Stimulated activated memory B cell treated with anti-CD40 and anti-IgM and Interleukin-4, amounts not matched to agents 10 μg/mL and 1 μg/mL and 100 μg/mL, for 72 hours (primary cell): ENCODE measurements around the gene SF3A1.
A peak's percentile ranks its signal among the peaks of the same experiment; 100 is the strongest.
"Not testable (repeated sequence)": the region's sequence is repeated elsewhere in the genome, so short reads cannot be mapped to it uniquely, and the experiment has no call there.

Experiments used
- ATAC-seq: fragments of 150-1000 bp; cut with Tn5 transposase; 2 replicates; pipeline ENCODE4 v1.10.0; 2021
- H3K27ac Mint-ChIP-seq: one replicate; pipeline ENCODE4 v1.8.0; 2022; ENCODE audit warnings: mild to moderate bottlenecking, mixed read lengths
- H3K27me3 Mint-ChIP-seq: one replicate; pipeline ENCODE4 v1.8.0; 2022; ENCODE audit warnings: mixed read lengths
- H3K36me3 Mint-ChIP-seq: one replicate; pipeline ENCODE4 v1.8.0; 2022; ENCODE audit warnings: mixed read lengths
- H3K4me1 Mint-ChIP-seq: one replicate; pipeline ENCODE4 v1.8.0; 2022; ENCODE audit warnings: mixed read lengths
- H3K4me3 Mint-ChIP-seq: one replicate; pipeline ENCODE4 v1.8.0; 2022; ENCODE audit warnings: mild to moderate bottlenecking, moderate library complexity, mixed read lengths
- H3K9me3 Mint-ChIP-seq: one replicate; pipeline ENCODE4 v1.8.0; 2022; ENCODE audit warnings: mixed read lengths

SF3A1 gene

DNA sequence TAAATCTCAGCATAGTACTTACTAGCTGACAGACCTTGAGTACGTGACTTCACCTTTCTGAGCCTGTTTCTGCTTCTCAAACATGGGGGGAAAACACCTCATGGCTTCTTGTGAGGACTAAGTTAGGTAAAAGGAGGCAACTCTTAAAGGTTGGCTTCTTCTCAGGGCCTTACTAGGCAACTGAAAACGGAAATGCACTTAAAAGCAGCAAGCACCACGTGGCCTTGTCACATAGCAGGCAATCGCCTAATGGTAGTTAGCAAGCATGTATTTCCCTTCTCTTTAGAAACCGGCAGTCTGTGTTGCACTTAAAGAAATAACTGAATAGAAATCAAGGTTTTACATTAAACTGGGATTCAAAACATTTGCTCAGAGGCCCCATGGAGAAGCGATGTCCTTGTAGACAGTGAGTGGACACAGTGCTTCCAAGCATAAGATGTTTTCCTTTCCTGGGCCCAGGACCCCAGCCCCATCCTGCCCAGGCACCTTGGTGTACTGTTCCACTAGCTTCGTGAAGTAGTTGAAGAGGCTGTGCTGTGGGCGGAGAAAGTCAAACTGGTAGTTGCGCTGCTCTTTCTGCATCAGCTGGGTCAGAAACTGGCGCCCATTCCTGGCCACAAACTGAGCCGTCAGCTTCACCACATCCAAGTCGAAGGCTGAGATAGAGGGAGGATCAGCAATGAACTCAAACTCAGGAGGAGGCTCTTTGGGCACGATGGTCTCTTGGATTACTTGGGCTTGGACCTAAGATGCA lies 12.1 kb downstream of the SF3A1 start:
- H3K4me3 Mint-ChIP-seq = no peak overlapping the region

DNA sequence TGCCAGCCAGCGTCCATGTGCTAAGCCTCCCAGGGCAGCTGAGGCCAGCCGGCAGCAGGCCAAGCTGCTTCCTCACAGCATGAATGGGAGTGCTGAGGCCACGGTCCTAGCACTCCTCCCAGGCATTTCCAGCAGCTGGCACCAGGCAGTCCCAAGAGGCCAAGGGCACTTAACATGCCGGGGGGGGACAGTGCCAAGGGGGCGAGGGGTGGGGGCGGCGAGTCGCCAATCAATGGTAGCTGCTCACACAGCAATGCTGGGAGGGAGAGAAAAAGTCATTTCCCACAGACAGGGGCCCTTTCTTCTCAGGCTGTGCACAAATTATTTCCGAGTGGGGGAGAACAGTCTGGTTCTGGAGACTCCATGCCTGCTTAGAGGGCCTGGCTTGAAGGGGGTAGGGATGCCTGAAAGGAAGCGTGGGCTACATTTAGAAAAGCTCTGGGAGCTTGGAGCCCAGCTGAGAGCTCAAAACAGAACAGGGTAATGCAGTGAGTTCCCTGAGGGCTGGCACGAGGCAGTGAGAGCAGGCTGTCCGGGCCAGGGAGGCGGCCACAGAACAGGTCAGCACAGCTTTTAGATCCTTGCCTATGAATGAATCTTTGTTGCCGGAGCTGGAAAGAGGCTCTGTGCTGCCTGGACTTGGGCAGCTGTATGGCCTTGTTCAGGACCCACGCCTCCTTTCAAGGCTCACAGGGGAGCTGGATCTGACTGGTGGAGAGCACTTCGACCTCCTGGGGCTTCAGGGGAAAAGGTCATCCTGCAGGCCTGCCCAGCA lies 15.6 kb downstream of the SF3A1 start:
- Mint-ChIP-seq H3K4me3 (no peak overlapping the region), H3K4me1 (no peaks in the 10 kb centered on the region), H3K27me3 (no peaks in the 10 kb centered on the region), H3K27ac (no peak overlapping the region), H3K9me3 (no peaks in the 10 kb centered on the region), H3K36me3 (peaks cover 75% of the 10 kb centered on the region)
- no peak for ATAC-seq

More for the DNA sequence above, 12.1 kb downstream of the SF3A1 start:
- ATAC-seq = no peak
- Mint-ChIP-seq H3K27ac (no peak overlapping the region), H3K36me3 (peaks cover 58% of the 10 kb centered on the region), H3K4me1 (peaks cover 25% of the 10 kb centered on the region), H3K27me3 (no peaks in the 10 kb centered on the region), H3K9me3 (no peaks in the 10 kb centered on the region)

DNA sequence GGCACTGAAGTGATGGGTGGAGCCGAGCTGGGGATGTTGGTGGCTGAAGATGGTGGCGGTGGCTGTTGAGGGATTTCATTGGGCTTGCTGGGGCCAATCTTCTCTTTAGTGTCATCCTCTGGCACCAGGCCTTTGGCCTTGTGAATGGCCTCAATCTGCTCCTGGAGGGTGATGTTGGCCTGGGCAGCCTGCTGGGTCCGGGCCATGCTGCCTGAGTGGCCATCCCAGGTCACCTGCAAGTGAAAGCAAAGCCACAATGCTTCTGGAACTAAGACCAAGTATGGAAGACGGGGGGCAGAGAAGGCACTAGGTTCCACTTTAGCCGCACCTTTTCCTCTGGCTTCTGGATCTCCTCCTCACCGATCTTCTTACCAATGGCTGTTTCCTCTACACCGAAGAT lies 17.9 kb downstream of the SF3A1 start:
- Mint-ChIP-seq H3K4me1 (peaks cover 8% of the 10 kb centered on the region), H3K27me3 (no peaks in the 10 kb centered on the region), H3K4me3 (no peak overlapping the region), H3K9me3 (no peaks in the 10 kb centered on the region), H3K27ac (no peak overlapping the region), H3K36me3 (peaks cover 89% of the 10 kb centered on the region)
- ATAC-seq = no peak

DNA sequence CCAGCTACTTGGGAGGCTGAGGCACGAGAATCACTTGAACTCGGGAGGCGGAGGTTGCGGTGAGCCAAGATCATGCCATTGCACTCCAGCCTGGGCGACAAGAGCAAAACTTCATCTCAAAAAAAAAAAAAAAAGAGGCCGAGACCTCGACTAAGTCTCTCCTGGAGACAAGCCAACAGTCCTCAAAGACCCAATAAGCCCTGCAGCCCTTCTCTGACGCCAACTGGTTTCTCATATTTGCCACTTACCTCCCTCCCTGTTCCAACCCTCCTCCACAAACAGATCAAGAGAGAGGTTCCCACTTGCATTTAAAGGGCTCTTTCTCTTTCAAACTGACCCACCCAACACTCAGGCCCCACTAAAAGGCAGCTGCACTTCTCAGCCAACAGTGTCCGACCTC lies 18.4 kb downstream of the SF3A1 start:
- ATAC-seq, H3K4me3 Mint-ChIP-seq, H3K4me1 Mint-ChIP-seq, H3K27ac Mint-ChIP-seq, H3K9me3 Mint-ChIP-seq, H3K27me3 Mint-ChIP-seq: not testable (repeated sequence)
- peaks cover 88% of the 10 kb centered on the region for H3K36me3 Mint-ChIP-seq

DNA sequence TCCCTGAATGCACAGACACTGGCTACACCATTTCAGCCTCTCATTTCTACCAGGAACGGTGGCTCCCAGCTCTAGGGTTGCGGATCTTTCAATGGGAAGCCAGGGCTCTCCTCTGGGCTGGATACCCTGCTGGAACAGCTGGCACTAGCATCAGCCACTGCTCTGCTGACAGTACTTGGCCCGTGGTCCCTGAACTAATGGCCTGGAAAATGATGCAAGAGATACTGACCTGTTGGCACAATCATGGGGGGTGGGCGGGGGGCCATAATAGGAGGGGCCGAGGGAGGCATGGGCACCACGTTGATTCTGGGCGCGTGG lies 19.3 kb downstream of the SF3A1 start:
- Mint-ChIP-seq H3K27ac (no peak overlapping the region), H3K36me3 (peaks cover 92% of the 10 kb centered on the region), H3K27me3 (no peaks in the 10 kb centered on the region), H3K4me1 (peaks cover 8% of the 10 kb centered on the region), H3K9me3 (no peaks in the 10 kb centered on the region), H3K4me3 (no peak overlapping the region)
- ATAC-seq = no peak

GRCh38 chr22:30336752-30337460 lies 19.8 kb downstream of the SF3A1 start:
- Mint-ChIP-seq H3K27me3 (no peaks in the 10 kb centered on the region), H3K27ac (no peak overlapping the region), H3K4me3 (no peak overlapping the region), H3K9me3 (no peaks in the 10 kb centered on the region), H3K36me3 (peaks cover 89% of the 10 kb centered on the region), H3K4me1 (peaks cover 8% of the 10 kb centered on the region)
- no peak for ATAC-seq

GRCh38 chr22:30335236-30335635 lies 21.5 kb downstream of the SF3A1 start:
- no peak overlapping the region for H3K4me3 Mint-ChIP-seq

DNA sequence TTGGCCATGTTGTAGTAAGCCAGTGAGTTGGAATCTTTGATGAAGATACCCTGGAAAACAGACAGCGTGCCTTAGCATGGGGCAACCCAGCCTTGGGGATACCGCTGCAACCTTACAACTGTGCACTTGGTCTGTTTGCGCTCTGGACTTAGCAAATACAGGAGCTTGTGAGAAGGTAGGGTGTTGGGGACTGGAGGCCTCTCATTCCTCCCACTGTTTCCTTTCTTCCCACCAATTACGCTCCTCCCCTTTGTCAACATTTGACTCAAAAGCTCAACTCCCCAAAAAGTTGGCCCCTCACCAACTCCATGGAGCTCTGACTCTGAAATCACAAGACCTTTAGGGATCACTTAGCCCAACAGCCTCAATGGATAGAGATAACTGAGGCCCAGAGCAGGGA lies 22.0 kb downstream of the SF3A1 start:
- no peak overlapping the region for H3K4me3 Mint-ChIP-seq
- no peaks in the 10 kb centered on the region for H3K27me3 Mint-ChIP-seq
- H3K9me3 Mint-ChIP-seq = no peaks in the 10 kb centered on the region
- peaks cover 81% of the 10 kb centered on the region for H3K36me3 Mint-ChIP-seq
- no peak overlapping the region for H3K27ac Mint-ChIP-seq
- peaks cover 8% of the 10 kb centered on the region for H3K4me1 Mint-ChIP-seq
- ATAC-seq = no peak

More at GRCh38 chr22:30335236-30335635, 21.5 kb downstream of the SF3A1 start:
- Mint-ChIP-seq H3K9me3 (no peaks in the 10 kb centered on the region), H3K27ac (no peak overlapping the region), H3K36me3 (peaks cover 81% of the 10 kb centered on the region), H3K4me1 (peaks cover 8% of the 10 kb centered on the region), H3K27me3 (no peaks in the 10 kb centered on the region)
- peak; percentile 58 for ATAC-seq

- H3K4me1 Mint-ChIP-seq = peaks cover 8% of the 10 kb centered on the region
- H3K27me3 Mint-ChIP-seq = no peaks in the 10 kb centered on the region
- H3K36me3 Mint-ChIP-seq = peaks cover 72% of the 10 kb centered on the region
- no peak for ATAC-seq
- H3K4me3 Mint-ChIP-seq = no peak overlapping the region
- H3K9me3 Mint-ChIP-seq = no peaks in the 10 kb centered on the region
- no peak overlapping the region for H3K27ac Mint-ChIP-seq
Observed at GRCh38 chr22:30333707-30334087, 23.0 kb downstream of the SF3A1 start.

GRCh38 chr22:30332994-30333706 lies 23.5 kb downstream of the SF3A1 start:
- no peaks in the 10 kb centered on the region for H3K9me3 Mint-ChIP-seq
- no peak for ATAC-seq
- peak overlapping the region; percentile 22 for H3K27ac Mint-ChIP-seq
- peaks cover 66% of the 10 kb centered on the region for H3K36me3 Mint-ChIP-seq
- H3K27me3 Mint-ChIP-seq = no peaks in the 10 kb centered on the region
- no peak overlapping the region for H3K4me3 Mint-ChIP-seq
- peaks cover 8% of the 10 kb centered on the region for H3K4me1 Mint-ChIP-seq

DNA sequence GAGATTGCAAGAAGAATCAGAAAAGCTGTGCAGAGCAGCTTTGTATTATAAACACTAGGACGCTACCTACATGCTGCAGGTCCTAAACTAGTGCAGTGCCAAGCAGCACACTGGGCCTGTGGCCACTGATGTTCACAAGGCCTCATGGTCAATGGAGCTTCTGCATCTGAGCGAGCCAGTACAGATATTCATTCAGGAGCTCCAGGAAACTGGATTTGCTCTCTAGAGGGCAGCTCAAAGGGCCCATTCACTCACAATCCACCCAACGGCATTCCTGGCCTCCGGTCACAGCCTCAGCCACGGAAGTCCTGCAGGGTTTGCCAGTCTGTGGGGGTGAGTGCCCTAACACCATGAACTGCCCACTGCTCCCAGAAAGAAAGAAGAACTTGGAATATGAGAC lies 24.1 kb downstream of the SF3A1 start:
- Mint-ChIP-seq H3K4me3 (no peak overlapping the region), H3K27ac (peak overlapping the region; percentile 22), H3K36me3 (peaks cover 63% of the 10 kb centered on the region), H3K9me3 (no peaks in the 10 kb centered on the region), H3K4me1 (peaks cover 14% of the 10 kb centered on the region), H3K27me3 (no peaks in the 10 kb centered on the region)
- ATAC-seq = no peak

- peaks cover 30% of the 10 kb centered on the region for H3K36me3 Mint-ChIP-seq
- no peaks in the 10 kb centered on the region for H3K27me3 Mint-ChIP-seq
- peaks cover 39% of the 10 kb centered on the region for H3K4me1 Mint-ChIP-seq
- no peak overlapping the region for H3K4me3 Mint-ChIP-seq
- H3K27ac Mint-ChIP-seq = no peak overlapping the region
- no peak for ATAC-seq
- no peaks in the 10 kb centered on the region for H3K9me3 Mint-ChIP-seq
Observed at GRCh38 chr22:30328466-30329049, 28.1 kb downstream of the SF3A1 start.

GRCh38 chr22:30327864-30328345 lies 28.8 kb downstream of the SF3A1 start:
- Mint-ChIP-seq H3K27me3 (no peaks in the 10 kb centered on the region), H3K9me3 (no peaks in the 10 kb centered on the region), H3K27ac (peak overlapping the region; percentile 91), H3K4me3 (peak overlapping the region; percentile 87), H3K4me1 (peaks cover 46% of the 10 kb centered on the region), H3K36me3 (peaks cover 25% of the 10 kb centered on the region)
- ATAC-seq = no peak

DNA sequence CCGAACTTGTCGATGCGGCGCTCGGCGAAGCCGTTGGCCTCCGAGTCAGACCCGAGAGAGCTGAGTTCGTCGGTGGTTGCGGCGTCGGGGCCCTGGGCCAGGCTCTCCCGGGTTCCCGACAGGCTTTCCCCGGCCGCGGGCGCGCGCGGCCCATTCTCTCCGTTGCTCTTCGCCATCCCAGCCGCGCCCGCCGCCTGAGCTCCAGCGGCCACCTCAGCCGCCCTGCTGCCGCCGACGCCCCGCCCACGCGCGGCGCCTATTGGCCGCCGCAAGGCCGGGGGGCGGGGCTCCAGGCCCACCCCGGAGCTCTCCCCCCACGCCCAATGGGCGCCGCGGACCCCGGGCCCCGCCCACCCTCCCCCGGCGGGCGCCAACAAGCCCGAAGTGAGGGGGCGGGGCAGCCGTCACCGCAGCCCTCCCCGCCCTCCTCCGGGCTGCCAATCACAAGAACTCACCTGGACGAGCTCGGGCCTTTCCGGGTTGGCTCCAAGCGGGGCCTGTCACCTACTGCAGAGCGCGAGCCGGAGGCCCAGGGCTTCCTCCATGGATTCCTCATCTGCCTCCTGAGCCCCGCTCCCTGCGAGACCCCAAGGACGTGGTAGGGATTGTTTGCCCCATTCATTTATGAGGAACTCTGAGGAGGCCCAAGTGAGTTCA lies 29.9 kb downstream of the SF3A1 start, which contains the start of gene TBC1D10A:
TSS of gene TBC1D10A (minus strand) at position 236 of the 657 bp plus-strand sequence. CDS start at position 176, 60 bp downstream.
- Mint-ChIP-seq H3K27ac (peak within 1 kb of the TSS; percentile 91), H3K27me3 (no peaks in the 10 kb centered on the region), H3K9me3 (no peaks in the 10 kb centered on the region), H3K36me3 (peaks cover 20% of the 10 kb centered on the region), H3K4me3 (peak within 1 kb of the TSS; percentile 89), H3K4me1 (peaks cover 49% of the 10 kb centered on the region)
- ATAC-seq = peak; percentile 96
